Activated naive CD4-positive, alpha-beta T cell treated with anti-CD3 and anti-CD28 coated beads for 36 hours (primary cell): ENCODE measurements around the gene ZNF581. TPM values are rescaled to one million over a fixed set of nuclear protein-coding genes. Genes with fewer than 3 reads are reported as not detected.

Experiments used
- CTCF ChIA-PET: fragments of 350-600 bp; sonication (Branson Sonifier 250); formaldehyde crosslinking; loops from one replicate; lab custom pipeline; 2021; ENCODE audit warnings: antibody characterized with exemption; lab: Charles Lee
- DNase-seq: peaks from one replicate; pipeline ENCODE4 v3.0.0-alpha.2; 2020
- H3K27ac Mint-ChIP-seq: one replicate; pipeline ENCODE4 v1.8.0; 2021; ENCODE audit warnings: mild to moderate bottlenecking, mixed read lengths
- H3K27me3 Mint-ChIP-seq: one replicate; pipeline ENCODE4 v1.8.0; 2021; ENCODE audit warnings: low read depth, mixed read lengths
- H3K36me3 Mint-ChIP-seq: one replicate; pipeline ENCODE4 v1.8.0; 2021; ENCODE audit warnings: low read depth, mixed read lengths
- H3K4me1 Mint-ChIP-seq: one replicate; pipeline ENCODE4 v1.8.0; 2021; ENCODE audit warnings: low read depth, mixed read lengths
- H3K4me3 Mint-ChIP-seq: one replicate; pipeline ENCODE4 v1.8.0; 2021; ENCODE audit warnings: mild to moderate bottlenecking, moderate library complexity, mixed read lengths
- H3K9me3 Mint-ChIP-seq: one replicate; pipeline ENCODE4 v1.8.0; 2021; ENCODE audit warnings: mixed read lengths
- intact Hi-C: fragments of 100-400 bp; cut with micrococcal nuclease; formaldehyde crosslinking; loops from one replicate; pipeline ENCODE4 v1.15.1; 2023
- total RNA-seq, 2 experiments: library from RNA; stranded (reverse); gene quantifications; one replicate each; pipeline ENCODE4 v1.2.3, GENCODE V29; 2021

ZNF581 gene, protein sequence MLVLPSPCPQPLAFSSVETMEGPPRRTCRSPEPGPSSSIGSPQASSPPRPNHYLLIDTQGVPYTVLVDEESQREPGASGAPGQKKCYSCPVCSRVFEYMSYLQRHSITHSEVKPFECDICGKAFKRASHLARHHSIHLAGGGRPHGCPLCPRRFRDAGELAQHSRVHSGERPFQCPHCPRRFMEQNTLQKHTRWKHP
- 10 to 100 TPM; 18.0 to 20.7 TPM for total RNA-seq

DNA sequence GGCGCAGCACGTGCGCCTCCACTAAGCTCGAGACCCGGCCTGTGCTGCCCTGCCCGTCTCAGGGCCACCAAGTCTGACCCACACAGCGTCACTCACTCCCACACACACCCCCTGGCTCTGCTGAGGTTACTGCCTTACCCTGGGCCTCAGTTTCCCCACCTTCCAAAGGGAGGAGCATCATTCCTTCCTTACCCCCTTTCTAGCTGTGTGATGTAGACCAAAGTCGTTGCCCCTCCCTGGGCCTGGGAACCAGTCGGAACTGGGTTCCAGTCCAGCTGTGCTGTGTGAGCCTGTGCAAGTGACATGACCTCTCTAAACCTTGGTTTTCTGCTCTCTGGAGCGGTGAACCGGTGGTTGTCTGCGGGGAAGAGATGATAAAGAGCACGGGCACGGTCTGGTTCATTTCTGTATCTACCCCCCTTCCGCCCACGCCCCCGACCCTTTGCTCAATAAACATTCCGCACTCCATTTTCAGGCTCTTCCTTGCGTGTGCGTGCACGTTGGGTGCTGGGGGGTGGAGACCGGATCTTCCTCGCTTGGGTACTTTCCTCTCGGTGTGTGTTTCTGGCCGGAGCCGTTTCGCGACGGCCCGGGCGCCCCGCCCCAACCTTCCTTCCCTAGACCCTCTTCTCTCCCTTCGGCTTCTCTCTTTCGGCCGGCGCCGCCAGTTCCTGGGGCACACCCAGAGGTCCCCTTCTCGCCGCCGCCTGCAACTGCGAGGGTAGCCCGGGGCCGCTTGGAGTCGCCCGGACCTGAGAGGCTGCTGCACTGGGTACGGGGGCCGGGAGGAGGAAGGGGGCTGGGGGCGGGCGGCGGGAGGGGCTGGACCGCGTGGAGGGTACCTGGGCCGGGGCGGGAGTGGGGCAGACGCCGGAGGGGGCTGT is at the start of gene ZNF581:
ZNF581 (plus strand) TSS at position 647 of the 884 bp plus-strand sequence. CDS start 923 bp downstream, outside the sequence.
- Mint-ChIP-seq H3K36me3 (peaks cover 21% of the 10 kb centered on the region), H3K9me3 (no peaks in the 10 kb centered on the region), H3K27ac (peak within 1 kb of the TSS; percentile 96), H3K27me3 (no peaks in the 10 kb centered on the region), H3K4me3 (peak within 1 kb of the TSS; percentile 93), H3K4me1 (peaks cover 45% of the 10 kb centered on the region)
- peak; percentile 82 for DNase-seq
- CTCF ChIA-PET: interaction anchor here (1.2 to 1.7 kb wide), 2 partner anchors 11 kb away, joined by 4 to 7 read pairs; partner anchors contain the start of gene U2AF2
- intact Hi-C loops: loop anchor here (1.0 to 5.0 kb wide), 5 partner anchors 8 to 386 kb away; partner anchors contain the start of genes PPP6R1, RPL28 and ZNF865

DNA sequence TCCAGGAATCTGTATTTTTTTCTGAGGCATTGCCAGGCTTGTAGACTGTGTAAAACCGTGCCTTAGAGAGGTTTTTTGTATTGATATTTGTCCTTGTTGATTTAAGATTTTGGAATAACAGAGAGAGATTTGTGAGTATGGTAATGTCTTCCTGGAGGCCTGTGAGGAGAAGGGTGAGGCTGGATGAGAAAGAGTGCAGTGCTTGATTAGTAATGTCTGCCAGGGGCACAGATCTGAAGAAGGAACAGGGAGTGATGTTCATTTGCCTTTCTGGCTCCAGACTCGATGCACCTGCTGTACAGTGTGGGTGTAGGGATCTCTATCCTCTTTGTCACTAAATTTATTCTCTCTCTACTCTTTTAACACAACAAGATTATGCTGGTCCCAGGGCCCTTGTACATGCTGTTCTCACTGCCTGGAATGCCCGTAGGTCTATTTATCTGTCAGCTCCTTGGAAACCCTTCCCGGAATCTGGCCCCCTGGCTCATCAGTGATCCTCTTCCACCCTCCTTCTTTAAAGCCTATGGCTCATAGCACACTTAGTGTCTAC is 48.4 kb upstream of the ZNF581 start:
- peaks cover 11% of the 10 kb centered on the region for H3K4me1 Mint-ChIP-seq
- no peak overlapping the region for H3K27ac Mint-ChIP-seq
- H3K36me3 Mint-ChIP-seq: peaks cover 38% of the 10 kb centered on the region
- peaks cover 2% of the 10 kb centered on the region for H3K9me3 Mint-ChIP-seq
- DNase-seq: no peak
- CTCF ChIA-PET: no interaction called here
- H3K27me3 Mint-ChIP-seq: no peaks in the 10 kb centered on the region
- no peak overlapping the region for H3K4me3 Mint-ChIP-seq
- intact Hi-C loops: no loop called here

DNA sequence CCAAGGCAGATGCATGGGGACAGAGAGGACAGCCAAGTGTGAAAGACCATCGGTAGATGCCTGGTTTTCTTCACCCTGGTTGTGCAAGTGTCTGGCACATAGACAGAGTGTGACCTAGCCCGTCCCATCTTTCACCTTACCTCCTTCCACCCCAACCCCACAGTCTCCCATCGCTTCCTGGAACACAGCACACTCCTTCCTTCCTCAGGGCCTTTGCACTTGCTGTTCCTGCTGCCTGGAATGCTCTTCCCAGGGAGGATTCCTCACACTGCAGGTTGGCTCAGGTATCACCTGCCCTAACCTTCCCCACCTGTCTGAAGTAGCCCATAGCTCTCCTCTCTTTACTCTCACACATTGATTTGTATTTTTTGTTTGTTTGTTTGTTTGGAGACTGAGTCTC is 47.1 kb upstream of the ZNF581 start:
- Mint-ChIP-seq H3K4me3 (no peak overlapping the region), H3K9me3 (peaks cover 2% of the 10 kb centered on the region), H3K27me3 (no peaks in the 10 kb centered on the region), H3K36me3 (peaks cover 38% of the 10 kb centered on the region), H3K27ac (no peak overlapping the region), H3K4me1 (peaks cover 16% of the 10 kb centered on the region)
- CTCF ChIA-PET: no interaction called here
- no peak for DNase-seq
- intact Hi-C loops: no loop called here

DNA sequence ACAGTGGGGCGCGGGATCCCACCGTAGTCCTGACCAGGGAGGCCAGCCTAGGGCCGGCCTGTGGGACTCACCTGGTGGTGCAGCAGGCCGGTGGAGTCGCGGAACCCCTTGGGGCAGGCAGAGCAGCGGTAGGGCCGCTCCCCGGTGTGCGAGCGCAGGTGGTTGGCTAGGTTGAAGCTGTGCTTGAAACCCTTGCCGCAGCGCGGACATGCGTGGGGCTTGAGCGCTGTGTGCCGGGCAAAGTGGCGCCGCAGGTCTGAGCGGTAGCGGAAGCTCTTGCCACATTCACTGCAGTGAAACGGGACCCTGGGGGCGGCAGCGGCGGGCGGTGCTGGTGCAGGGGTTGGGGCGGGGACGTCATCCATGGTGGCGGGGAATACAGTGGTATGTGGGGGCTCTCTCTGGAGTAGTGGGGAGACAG is 45.9 kb upstream of the ZNF581 start:
- no peak overlapping the region for H3K27ac Mint-ChIP-seq
- peaks cover 34% of the 10 kb centered on the region for H3K36me3 Mint-ChIP-seq
- no peak for DNase-seq
- CTCF ChIA-PET: no interaction called here
- intact Hi-C loops: no loop called here
- H3K9me3 Mint-ChIP-seq: peaks cover 2% of the 10 kb centered on the region
- no peak overlapping the region for H3K4me3 Mint-ChIP-seq
- H3K27me3 Mint-ChIP-seq: no peaks in the 10 kb centered on the region
- peaks cover 21% of the 10 kb centered on the region for H3K4me1 Mint-ChIP-seq

DNA sequence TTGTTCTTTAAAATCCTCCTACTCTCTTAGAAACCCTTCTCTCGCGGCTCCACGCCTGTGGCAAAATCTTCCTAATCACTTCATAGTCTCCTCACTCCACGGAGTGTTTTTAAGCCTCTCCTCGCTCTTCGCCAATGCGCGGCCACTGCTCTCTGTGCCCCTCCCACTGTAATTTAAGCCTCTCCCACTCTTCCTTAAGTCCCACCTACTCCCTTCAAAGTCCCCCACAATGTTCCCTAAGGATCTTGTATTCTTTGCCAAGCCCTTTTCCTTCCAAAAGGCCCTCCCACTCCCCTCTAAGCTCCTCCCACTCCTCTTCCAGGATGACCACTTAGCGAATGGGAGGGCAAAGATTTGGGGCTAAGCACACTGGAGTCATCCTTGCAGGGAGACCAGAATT is 45.4 kb upstream of the ZNF581 start:
- intact Hi-C loops: loop anchor here (2.0 kb wide), 1 partner anchor 17 kb away; the partner anchor contains the start of gene ZNF579
- Mint-ChIP-seq H3K36me3 (peaks cover 34% of the 10 kb centered on the region), H3K4me1 (peaks cover 21% of the 10 kb centered on the region), H3K27ac (no peak overlapping the region), H3K4me3 (no peak overlapping the region), H3K27me3 (no peaks in the 10 kb centered on the region), H3K9me3 (peaks cover 2% of the 10 kb centered on the region)
- no peak for DNase-seq
- CTCF ChIA-PET: no interaction called here

DNA sequence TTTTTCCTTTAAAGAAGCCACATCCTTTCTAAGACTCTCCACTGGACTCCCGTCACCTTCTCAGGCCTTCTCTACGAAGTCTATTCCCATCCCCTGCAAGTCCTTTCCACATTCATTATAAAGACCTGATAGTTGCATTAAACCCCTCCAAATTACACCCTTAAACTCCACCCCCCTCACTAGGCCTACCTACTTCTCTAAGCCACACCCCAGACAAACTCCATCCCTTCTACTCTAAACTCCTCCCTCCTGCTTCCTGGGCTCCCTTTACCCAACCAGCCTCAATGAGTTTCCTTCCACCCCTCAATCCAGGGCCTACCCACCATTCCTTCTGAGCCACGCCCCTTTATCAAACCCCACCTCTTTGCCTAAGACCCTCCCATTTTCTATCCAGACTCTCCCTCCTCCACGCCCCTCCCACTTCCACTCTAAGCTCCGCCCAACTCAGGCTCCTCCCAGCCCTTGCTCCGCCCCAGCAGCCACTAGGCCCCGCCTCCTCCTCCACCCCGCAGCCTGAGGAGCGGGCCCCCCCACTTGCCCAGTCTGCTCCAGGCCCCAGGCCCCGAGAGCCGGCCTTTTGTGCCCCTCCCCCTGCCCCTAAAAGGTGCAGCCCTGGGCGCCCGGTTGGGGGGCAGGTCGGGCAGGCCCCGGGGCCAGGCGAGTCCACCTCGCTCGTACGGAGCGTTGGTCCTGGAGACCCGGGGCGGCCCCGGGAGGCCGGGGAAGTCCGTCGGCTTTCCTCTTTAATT is 44.6 kb upstream of the ZNF581 start:
- DNase-seq: peak; percentile 97
- peak overlapping the region; percentile 99 for H3K27ac Mint-ChIP-seq
- peak overlapping the region; percentile 88 for H3K4me3 Mint-ChIP-seq
- peaks cover 27% of the 10 kb centered on the region for H3K4me1 Mint-ChIP-seq
- CTCF ChIA-PET: interaction anchor here (0.6 to 3.7 kb wide), 6 partner anchors 11 to 96 kb away, joined by 3 to 11 read pairs (median 4); partner anchors contain the start of gene ZNF784
- peaks cover 2% of the 10 kb centered on the region for H3K9me3 Mint-ChIP-seq
- intact Hi-C loops: loop anchor here (1.0 to 2.0 kb wide), 10 partner anchors 12 to 1135 kb away; partner anchors contain the start of genes KMT5C, PPP6R1, RPL28 and ZNF444
- H3K27me3 Mint-ChIP-seq: no peaks in the 10 kb centered on the region
- peaks cover 34% of the 10 kb centered on the region for H3K36me3 Mint-ChIP-seq

DNA sequence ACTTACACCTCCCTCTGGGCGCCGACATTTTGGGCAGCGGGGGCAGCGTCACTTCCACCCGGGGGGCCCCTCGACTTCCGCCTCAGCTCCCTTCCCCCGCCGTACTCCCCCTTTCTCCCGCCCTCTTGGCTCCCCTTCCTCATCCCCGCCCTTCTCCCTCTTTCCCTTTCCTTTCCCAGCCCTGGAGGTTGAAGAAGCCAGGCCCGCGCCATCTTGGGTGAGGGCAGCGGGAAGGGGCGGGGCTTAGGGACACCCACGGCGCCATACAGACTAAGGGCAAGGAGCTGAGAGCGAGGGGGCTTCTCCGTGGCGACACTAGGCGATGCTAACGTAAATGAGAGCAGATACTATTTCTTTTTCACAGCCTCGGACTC is 44.0 kb upstream of the ZNF581 start, which contains the start of gene FIZ1:
FIZ1 (minus strand) TSS at position 50 of the 374 bp plus-strand sequence. CDS start 1,652 bp downstream, outside the sequence.
- Mint-ChIP-seq H3K36me3 (peaks cover 34% of the 10 kb centered on the region), H3K27ac (peak within 1 kb of the TSS; percentile 99), H3K27me3 (no peaks in the 10 kb centered on the region), H3K4me3 (peak within 1 kb of the TSS; percentile 88), H3K9me3 (peaks cover 2% of the 10 kb centered on the region), H3K4me1 (peaks cover 29% of the 10 kb centered on the region)
- CTCF ChIA-PET: interaction anchor here (0.6 to 3.7 kb wide), 6 partner anchors 12 to 97 kb away, joined by 3 to 11 read pairs (median 4); partner anchors contain the start of gene ZNF784
- intact Hi-C loops: loop anchor here (1.0 to 2.0 kb wide), 10 partner anchors 12 to 1135 kb away; partner anchors contain the start of genes KMT5C, PPP6R1, RPL28 and ZNF444
- peak; percentile 98 for DNase-seq

DNA sequence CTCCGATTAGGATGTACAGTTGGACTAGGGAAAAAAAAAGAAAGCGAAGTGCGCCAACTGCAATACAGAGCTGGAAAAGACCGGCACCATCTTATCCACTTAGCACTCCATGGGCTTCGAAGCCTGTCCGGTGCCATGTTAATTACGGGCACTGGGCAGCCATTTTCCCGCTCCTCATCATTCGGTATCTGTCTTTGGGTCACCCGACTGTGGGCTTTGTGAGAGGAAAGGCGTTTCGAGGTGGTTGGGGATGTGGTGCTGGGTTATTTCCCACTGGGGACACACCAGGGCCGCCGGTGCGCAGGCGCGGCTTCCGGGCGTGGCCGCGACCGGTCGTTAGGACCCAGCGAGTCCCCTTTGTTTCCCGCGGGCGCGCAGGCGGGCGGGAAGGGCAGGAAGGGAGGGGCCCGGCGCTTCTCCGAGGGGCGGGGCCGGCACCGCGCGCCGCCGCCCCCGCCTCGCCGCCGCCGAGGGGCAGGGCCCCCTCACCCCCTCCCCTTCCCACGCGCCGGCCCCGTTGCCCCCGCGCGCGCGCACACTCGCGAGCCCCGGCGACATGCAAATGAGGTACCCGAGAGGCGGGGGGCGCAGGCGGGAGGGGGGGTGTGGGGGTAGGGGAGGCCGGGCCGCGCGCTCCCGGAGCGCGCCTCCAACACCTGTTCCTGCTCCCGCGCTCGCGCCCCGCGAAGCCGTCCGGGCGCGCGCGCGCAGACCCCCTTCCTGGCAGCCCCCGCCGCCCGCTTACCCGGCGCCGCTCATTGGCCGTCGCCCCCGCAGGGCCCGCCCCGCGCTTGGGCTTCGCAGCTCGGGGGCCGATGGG is 43.4 kb upstream of the ZNF581 start, which contains the start of gene ZNF524:
ZNF524 (plus strand) TSS at position 447 of the 820 bp plus-strand sequence. CDS start 1,825 bp downstream, outside the sequence.
- Mint-ChIP-seq H3K27me3 (no peaks in the 10 kb centered on the region), H3K4me3 (peak within 1 kb of the TSS; percentile 88), H3K36me3 (peaks cover 29% of the 10 kb centered on the region), H3K27ac (peak within 1 kb of the TSS; percentile 99), H3K4me1 (peaks cover 33% of the 10 kb centered on the region), H3K9me3 (peaks cover 2% of the 10 kb centered on the region)
- CTCF ChIA-PET: interaction anchor here (0.5 to 3.7 kb wide), 5 partner anchors 24 to 793 kb away, joined by 3 to 11 read pairs (median 4); partner anchors contain the start of genes ZNF582 and ZNF784
- intact Hi-C loops: loop anchor here (1.0 to 10.0 kb wide), 11 partner anchors 13 to 1136 kb away; partner anchors contain the start of genes KMT5C, PPP6R1, RPL28 and TNNT1
- DNase-seq: peak; percentile 86

DNA sequence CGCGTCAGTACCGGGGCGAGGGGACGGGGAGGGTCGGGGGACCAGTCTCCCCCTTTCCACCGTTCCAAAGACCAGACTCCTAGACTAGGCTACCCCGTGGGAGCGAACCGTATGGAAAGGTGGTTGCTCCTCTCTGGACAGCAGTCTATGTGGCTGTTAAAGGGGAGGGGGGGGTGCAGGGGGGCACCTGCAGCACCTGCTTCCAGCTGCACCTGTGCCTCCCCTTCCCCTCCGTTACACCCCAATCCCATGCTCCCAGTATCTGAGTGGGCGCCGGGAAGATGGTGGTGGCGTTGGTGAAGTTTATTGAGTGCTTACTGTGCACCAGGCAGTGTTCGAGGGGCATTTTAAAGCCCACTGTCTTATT is 42.8 kb upstream of the ZNF581 start:
- Mint-ChIP-seq H3K9me3 (peaks cover 2% of the 10 kb centered on the region), H3K36me3 (peaks cover 23% of the 10 kb centered on the region), H3K4me3 (peak overlapping the region; percentile 82), H3K27ac (peak overlapping the region; percentile 79), H3K4me1 (peaks cover 33% of the 10 kb centered on the region), H3K27me3 (no peaks in the 10 kb centered on the region)
- CTCF ChIA-PET: interaction anchor here (0.5 to 3.7 kb wide), 2 partner anchors 32 to 793 kb away, joined by 4 to 11 read pairs; partner anchors contain the start of gene ZNF582
- intact Hi-C loops: loop anchor here (10.0 kb wide), 1 partner anchor 456 kb away; the partner anchor contains the start of gene TNNT1
- DNase-seq: no peak

DNA sequence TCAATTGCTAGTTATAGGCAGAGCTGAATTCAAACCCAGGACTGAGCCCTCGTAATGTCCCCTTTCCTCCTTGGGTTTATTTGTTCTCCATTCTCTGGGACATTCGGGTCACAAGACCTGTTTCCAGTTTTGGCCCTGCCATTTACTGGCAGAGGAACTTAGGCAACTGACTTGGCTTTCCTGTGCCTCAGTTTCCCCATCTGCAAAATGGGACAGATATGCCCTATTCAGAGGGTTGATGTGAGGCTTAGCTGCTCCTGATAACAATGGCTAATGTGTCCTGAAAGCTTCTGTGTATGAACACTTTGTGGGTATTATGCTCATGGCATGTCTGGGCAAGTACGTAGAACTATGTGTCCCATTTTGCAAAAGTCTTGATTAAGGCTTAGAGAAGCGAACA is 42.4 kb upstream of the ZNF581 start:
- intact Hi-C loops: loop anchor here (10.0 kb wide), 1 partner anchor 456 kb away; the partner anchor contains the start of gene TNNT1
- CTCF ChIA-PET: interaction anchor here (0.5 to 3.7 kb wide), 2 partner anchors 32 to 792 kb away, joined by 4 to 11 read pairs; partner anchors contain the start of gene ZNF582
- no peak for DNase-seq
- Mint-ChIP-seq H3K36me3 (peaks cover 21% of the 10 kb centered on the region), H3K4me1 (peaks cover 34% of the 10 kb centered on the region), H3K27me3 (no peaks in the 10 kb centered on the region), H3K27ac (peak overlapping the region; percentile 79), H3K4me3 (peak overlapping the region; percentile 82), H3K9me3 (peaks cover 2% of the 10 kb centered on the region)
